H9 (cell line): ENCODE measurements around the gene RTF2. TPM values are rescaled to one million over a fixed set of nuclear protein-coding genes. Genes with fewer than 3 reads are reported as not detected.

Source experiments
- DNase-seq: peaks from one replicate; pipeline ENCODE4 v3.0.0-alpha.2; 2017
- H2AFZ ChIP-seq: one replicate; pipeline ENCODE4 v1.6.1; 2013; ENCODE audit warnings: mild to moderate bottlenecking, low read length, control low read depth, moderate library complexity
- H2AK5ac ChIP-seq: 2 replicates; pipeline ENCODE4 v1.6.1; 2013; ENCODE audit warnings: low read length, control low read depth, mixed read lengths; ENCODE audit not compliant: insufficient read length
- H2BK120ac ChIP-seq: one replicate; pipeline ENCODE4 v1.6.1; 2013; ENCODE audit warnings: low read depth, mild to moderate bottlenecking, low read length, control low read depth, inconsistent platforms; ENCODE audit not compliant: poor library complexity, severe bottlenecking
- H2BK12ac ChIP-seq: 2 replicates; pipeline ENCODE4 v1.6.1; 2013; ENCODE audit warnings: low read length, control low read depth, mixed read lengths, low read depth; ENCODE audit not compliant: insufficient read length
- H2BK15ac ChIP-seq: 2 replicates; pipeline ENCODE4 v1.6.1; 2013; ENCODE audit warnings: low read depth, low read length, control low read depth
- H2BK20ac ChIP-seq: one replicate; pipeline ENCODE4 v1.6.1; 2013; ENCODE audit warnings: low read depth, mild to moderate bottlenecking, low read length, control low read depth, inconsistent platforms; ENCODE audit not compliant: poor library complexity, severe bottlenecking
- H2BK5ac ChIP-seq: 2 replicates; pipeline ENCODE4 v1.6.1; 2013; ENCODE audit warnings: low read length, control low read depth, mixed read lengths; ENCODE audit not compliant: insufficient read length
- H3K14ac ChIP-seq: 2 replicates; pipeline ENCODE4 v1.6.1; 2013; ENCODE audit warnings: low read length, control low read depth; ENCODE audit not compliant: insufficient read depth
- H3K18ac ChIP-seq: 2 replicates; pipeline ENCODE4 v1.6.1; 2013; ENCODE audit warnings: low read depth, mild to moderate bottlenecking, mixed read lengths, low read length, control low read depth; ENCODE audit not compliant: insufficient read length
- H3K23ac ChIP-seq: 2 replicates; pipeline ENCODE4 v1.6.1; 2013; ENCODE audit warnings: low read length, control low read depth, mixed read lengths, low read depth; ENCODE audit not compliant: insufficient read length
- H3K23me2 ChIP-seq: 2 replicates; pipeline ENCODE4 v1.6.1; 2013; ENCODE audit warnings: low read depth, mild to moderate bottlenecking, mixed read lengths, low read length, control low read depth; ENCODE audit not compliant: insufficient read length, poor library complexity, severe bottlenecking
- H3K27ac ChIP-seq: 2 replicates; pipeline ENCODE4 v1.5.1; 2013; ENCODE audit warnings: low read length, control low read depth, mixed read lengths, low read depth; ENCODE audit not compliant: insufficient read length
- H3K27me3 ChIP-seq: 2 replicates; pipeline ENCODE4 v1.6.1; 2013; ENCODE audit warnings: low read length, control low read depth, inconsistent platforms; ENCODE audit not compliant: insufficient read depth
- H3K4ac ChIP-seq: 2 replicates; pipeline ENCODE4 v1.6.1; 2013; ENCODE audit warnings: low read depth, mild to moderate bottlenecking, control low read depth, inconsistent platforms, low read length, moderate library complexity
- H3K4me1 ChIP-seq: 2 replicates; pipeline ENCODE4 v1.6.1; 2013; ENCODE audit warnings: low read length, control low read depth, inconsistent platforms; ENCODE audit not compliant: insufficient read depth
- H3K4me2 ChIP-seq: 2 replicates; pipeline ENCODE4 v1.6.1; 2013; ENCODE audit warnings: low read length, control low read depth, mixed read lengths; ENCODE audit not compliant: insufficient read length, insufficient read depth
- H3K56ac ChIP-seq: 2 replicates; pipeline ENCODE4 v1.6.1; 2013; ENCODE audit warnings: low read depth, mild to moderate bottlenecking, mixed read lengths, low read length, control low read depth; ENCODE audit not compliant: insufficient read length
- H3K79me1 ChIP-seq: 2 replicates; pipeline ENCODE4 v1.6.1; 2013; ENCODE audit warnings: low read depth, mild to moderate bottlenecking, moderate library complexity, low read length, control low read depth, inconsistent platforms; ENCODE audit not compliant: insufficient read depth, poor library complexity, severe bottlenecking
- H3K79me2 ChIP-seq: 2 replicates; pipeline ENCODE4 v1.6.1; 2013; ENCODE audit warnings: low read length, control low read depth, inconsistent platforms; ENCODE audit not compliant: insufficient read depth
- H3K9ac ChIP-seq: 2 replicates; pipeline ENCODE4 v1.6.1; 2013; ENCODE audit warnings: low read length, control low read depth, mixed read lengths; ENCODE audit not compliant: insufficient read length; ENCODE audit errors: extremely low read depth
- H3K9me3 ChIP-seq: one replicate; pipeline ENCODE4 v1.6.1; 2013; ENCODE audit warnings: low read depth, low read length, inconsistent platforms; ENCODE audit not compliant: control insufficient read depth
- H3T11ph ChIP-seq: one replicate; pipeline ENCODE4 v1.6.1; 2013; ENCODE audit warnings: mild to moderate bottlenecking, low read length, control low read depth, inconsistent platforms
- H4K20me1 ChIP-seq: one replicate; pipeline ENCODE4 v1.6.1; 2013; ENCODE audit not compliant: control insufficient read depth, insufficient read length, insufficient read depth
- H4K5ac ChIP-seq: 2 replicates; pipeline ENCODE4 v1.6.1; 2013; ENCODE audit warnings: low read depth, mild to moderate bottlenecking, mixed read lengths, low read length, control low read depth; ENCODE audit not compliant: insufficient read length
- H4K8ac ChIP-seq: replicated peaks from 2 replicates; pipeline ENCODE4 v1.6.1; 2013; ENCODE audit warnings: low read length, control low read depth, mixed read lengths, low read depth; ENCODE audit not compliant: insufficient read length
- H4K91ac ChIP-seq: 2 replicates; pipeline ENCODE4 v1.6.1; 2013; ENCODE audit warnings: low read depth, mild to moderate bottlenecking, moderate library complexity, mixed read lengths, low read length, control low read depth; ENCODE audit not compliant: insufficient read length
- H3K27ac Mint-ChIP-seq, 3 experiments: 2 replicates in 2 of 3; 3 replicates in 1 of 3; pipeline ENCODE4 v1.8.0; 2020 to 2021; ENCODE audit warnings: mixed read lengths in 3 of 3, mild to moderate bottlenecking in 1 of 3, moderate library complexity in 1 of 3
- H3K27me3 Mint-ChIP-seq: 2 replicates; pipeline ENCODE4 v1.8.0; 2021; ENCODE audit warnings: low read depth, mild to moderate bottlenecking, moderate library complexity, mixed read lengths
- H3K36me3 Mint-ChIP-seq, 3 experiments: 2 replicates in 2 of 3; 3 replicates in 1 of 3; pipeline ENCODE4 v1.8.0; 2020 to 2021; ENCODE audit warnings: low read depth in 3 of 3, mixed read lengths in 3 of 3; ENCODE audit not compliant: insufficient read depth in 1 of 3
- H3K4me1 Mint-ChIP-seq, 2 experiments: 2 replicates each; pipeline ENCODE4 v1.8.0; 2020; ENCODE audit warnings: mixed read lengths in 2 of 2
- H3K4me3 Mint-ChIP-seq, 2 experiments: 2 replicates in 1 of 2; 3 replicates in 1 of 2; pipeline ENCODE4 v1.8.0; 2020 to 2021; ENCODE audit warnings: mild to moderate bottlenecking in 2 of 2, mixed read lengths in 2 of 2, moderate library complexity in 1 of 2
- H3K9me3 Mint-ChIP-seq, 2 experiments: 2 replicates in 1 of 2; 3 replicates in 1 of 2; pipeline ENCODE4 v1.8.0; 2020; ENCODE audit warnings: mild to moderate bottlenecking in 2 of 2, mixed read lengths in 2 of 2, moderate library complexity in 1 of 2
- CTCF ChIP-seq: fragments of 200-600 bp; sonication (generic); conservative IDR thresholded peaks from 3 replicates; pipeline ENCODE4 v1.8.0; 2021; ENCODE audit warnings: antibody characterized with exemption, mild to moderate bottlenecking
- WGBS: extraction: QIAGEN DNeasy Blood & Tissue Kit; methylation state at CpG from one replicate; pipeline ENCODE4 v1.1.7; 2013; ENCODE audit warnings: missing lambda C conversion rate, low lambda C conversion rate, mixed read lengths; ENCODE audit not compliant: insufficient read length; ENCODE audit errors: extremely low coverage; 5-methylcytosine and 5-hydroxymethylcytosine counted together
- total RNA-seq: library from RNA; stranded (reverse); gene quantifications from 2 replicates; pipeline ENCODE4 v1.2.1, GENCODE V29; 2021

The RTF2 gene
- total RNA-seq, 1 experiment from 2014 or later, result 62.6 TPM

GRCh38 chr20:56442389-56443365 lies 25.8 kb upstream of the RTF2 start:
- H3K18ac ChIP-seq, result no peak overlapping the region
- H3K27ac Mint-ChIP-seq, result no peak overlapping the region; a peak in 1 of 7 replicates
- no peak overlapping the region for H2AK5ac ChIP-seq
- no peak overlapping the region for H3K23ac ChIP-seq
- no peaks in the 10 kb centered on the region for H4K20me1 ChIP-seq
- H2BK5ac ChIP-seq, result no peak overlapping the region
- H3K27ac ChIP-seq, result no peak overlapping the region
- peaks cover 5% of the 10 kb centered on the region in 2 experiments for H3K4me1 Mint-ChIP-seq
- no peak overlapping the region for H3T11ph ChIP-seq
- H3K27me3 Mint-ChIP-seq, result peaks cover 22% of the 10 kb centered on the region
- H3K4me1 ChIP-seq, result no peaks in the 10 kb centered on the region
- no CpG with 5 or more reads among the region's 17 CpGs for WGBS
- no peak overlapping the region for H2AFZ ChIP-seq
- no peak overlapping the region for H2BK120ac ChIP-seq
- no peak overlapping the region for H4K8ac ChIP-seq
- no peaks in the 10 kb centered on the region for H3K9me3 Mint-ChIP-seq
- no peak overlapping the region for H2BK12ac ChIP-seq
- no peak overlapping the region for H3K9ac ChIP-seq
- H3K9me3 ChIP-seq, result no peaks in the 10 kb centered on the region
- H3K4me2 ChIP-seq, result no peak overlapping the region
- no peak for TF ChIP-seq CTCF
- no peak overlapping the region for H3K14ac ChIP-seq
- H2BK15ac ChIP-seq, result no peak overlapping the region
- no peak overlapping the region for H2BK20ac ChIP-seq
- H3K27me3 ChIP-seq, result no peaks in the 10 kb centered on the region
- no peak overlapping the region for H3K4ac ChIP-seq
- H3K56ac ChIP-seq, result no peak overlapping the region
- H3K36me3 Mint-ChIP-seq, result no peaks in the 10 kb centered on the region
- H4K5ac ChIP-seq, result no peak overlapping the region
- H3K79me2 ChIP-seq, result no peaks in the 10 kb centered on the region
- no peak overlapping the region for H3K4me3 Mint-ChIP-seq
- H3K79me1 ChIP-seq, result no peaks in the 10 kb centered on the region
- H4K91ac ChIP-seq, result no peak overlapping the region
- H3K23me2 ChIP-seq, result no peaks in the 10 kb centered on the region
- no peak for DNase-seq
